ENCODE measurements around the gene MAPKAPK2.

Gene MAPKAPK2

GRCh38 chr1:206738370-206739366 lies 54.0 kb downstream of the MAPKAPK2 start:
- Histone ChIP-seq H2BK15ac (ENCODE audit: low read length) (no peak overlapping the region), H3K9ac (ENCODE audit: low read depth, low read length, poor library complexity) (no peak overlapping the region), H3K27ac (replicated peaks; ENCODE audit: low read length) (no peak overlapping the region), H3K4me3 (ENCODE audit: low read length in 2 of 2) (no peak overlapping the region), H3K9me3 (replicated peaks in 1 of 2; ENCODE audit: control insufficient read depth in 2 of 2, insufficient read depth in 1 of 2, low read depth in 1 of 2, low read length in 2 of 2) (no peaks in the 10 kb centered on the region), H3K18ac (ENCODE audit: low read length) (no peak overlapping the region), H3K23ac (ENCODE audit: low read depth, low read length, poor library complexity) (no peak overlapping the region), H3K4me2 (ENCODE audit: insufficient read depth, low read length, poor library complexity, severe bottlenecking) (no peak overlapping the region), H2BK120ac (ENCODE audit: low read depth, low read length) (no peak overlapping the region), H2BK12ac (ENCODE audit: low read length) (no peak overlapping the region), H4K8ac (ENCODE audit: low read depth, low read length) (no peak overlapping the region), H3K4me1 (ENCODE audit: control insufficient read depth in 2 of 2, insufficient read depth in 1 of 2, low read depth in 1 of 2, low read length in 2 of 2) (peaks cover 3 to 17% of the 10 kb centered on the region in 2 donors), H2AK5ac (ENCODE audit: low read depth, low read length) (no peak overlapping the region), H2BK5ac (ENCODE audit: low read length) (no peak overlapping the region), H3K4ac (ENCODE audit: low read length) (no peak overlapping the region), H4K91ac (ENCODE audit: low read depth, low read length, poor library complexity) (no peak overlapping the region), H3K27me3 (ENCODE audit: control insufficient read depth in 3 of 3, insufficient read depth in 3 of 3, low read depth in 1 of 3, low read length in 3 of 3) (no peaks in the 10 kb centered on the region), H3K79me1 (ENCODE audit: low read depth, low read length) (no peaks in the 10 kb centered on the region), H3K36me3 (replicated peaks in 1 of 2; ENCODE audit: control insufficient read depth in 2 of 2, insufficient read depth in 2 of 2, low read length in 2 of 2) (peaks cover 11 to 15% of the 10 kb centered on the region in 2 donors), H3K14ac (ENCODE audit: low read length) (no peak overlapping the region), H2AFZ (ENCODE audit: low read length) (no peak overlapping the region)
- DNase-seq (ENCODE audit: low spot score): no peak
- WGBS, 2 donors (ENCODE audit: extremely low coverage in 2 of 2, insufficient read length in 2 of 2, insufficient replicate concordance in 1 of 2): no CpG with 5 or more reads among the region's 3 CpGs

- no peak overlapping the region for H4K8ac ChIP-seq (ENCODE audit: low read depth, low read length)
- no peak overlapping the region for H2BK120ac ChIP-seq (ENCODE audit: low read depth, low read length)
- no peak overlapping the region for H3K9ac ChIP-seq (ENCODE audit: low read depth, low read length, poor library complexity)
- no peak overlapping the region for H2AK5ac ChIP-seq (ENCODE audit: low read depth, low read length)
- H3K36me3 ChIP-seq (replicated peaks in 1 of 2; ENCODE audit: control insufficient read depth in 2 of 2, insufficient read depth in 2 of 2, low read length in 2 of 2): peaks cover 8 to 11% of the 10 kb centered on the region in 2 donors
- WGBS, 2 donors (ENCODE audit: extremely low coverage in 2 of 2, insufficient read length in 2 of 2, insufficient replicate concordance in 1 of 2): no CpG with 5 or more reads among the region's 5 CpGs
- no peak overlapping the region for H3K4me3 ChIP-seq (ENCODE audit: low read length in 2 of 2)
- H3K23ac ChIP-seq (ENCODE audit: low read depth, low read length, poor library complexity): no peak overlapping the region
- no peak overlapping the region for H2BK15ac ChIP-seq (ENCODE audit: low read length)
- no peak overlapping the region for H2BK12ac ChIP-seq (ENCODE audit: low read length)
- no peak overlapping the region for H3K14ac ChIP-seq (ENCODE audit: low read length)
- H4K91ac ChIP-seq (ENCODE audit: low read depth, low read length, poor library complexity): no peak overlapping the region
- no peak for DNase-seq (ENCODE audit: low spot score)
- H3K4me2 ChIP-seq (ENCODE audit: insufficient read depth, low read length, poor library complexity, severe bottlenecking): no peak overlapping the region
- H3K27me3 ChIP-seq (ENCODE audit: control insufficient read depth in 3 of 3, insufficient read depth in 3 of 3, low read depth in 1 of 3, low read length in 3 of 3): no peaks in the 10 kb centered on the region
- H3K79me1 ChIP-seq (ENCODE audit: low read depth, low read length): no peaks in the 10 kb centered on the region
- no peak overlapping the region for H3K27ac ChIP-seq (replicated peaks; ENCODE audit: low read length)
- peaks cover 3 to 17% of the 10 kb centered on the region in 2 donors for H3K4me1 ChIP-seq (ENCODE audit: control insufficient read depth in 2 of 2, insufficient read depth in 1 of 2, low read depth in 1 of 2, low read length in 2 of 2)
- H2BK5ac ChIP-seq (ENCODE audit: low read length): no peak overlapping the region
- H3K18ac ChIP-seq (ENCODE audit: low read length): no peak overlapping the region
- no peaks in the 10 kb centered on the region for H3K9me3 ChIP-seq (replicated peaks in 1 of 2; ENCODE audit: control insufficient read depth in 2 of 2, insufficient read depth in 1 of 2, low read depth in 1 of 2, low read length in 2 of 2)
- H2AFZ ChIP-seq (ENCODE audit: low read length): no peak overlapping the region
- no peak overlapping the region for H3K4ac ChIP-seq (ENCODE audit: low read length)
Measured at GRCh38 chr1:206739411-206740076, 54.8 kb downstream of the MAPKAPK2 start.

- Histone ChIP-seq H2BK120ac (ENCODE audit: low read depth, low read length) (no peak overlapping the region), H2AFZ (ENCODE audit: low read length) (no peak overlapping the region), H2AK5ac (ENCODE audit: low read depth, low read length) (no peak overlapping the region), H2BK15ac (ENCODE audit: low read length) (no peak overlapping the region), H3K9me3 (replicated peaks in 1 of 2; ENCODE audit: control insufficient read depth in 2 of 2, insufficient read depth in 1 of 2, low read depth in 1 of 2, low read length in 2 of 2) (no peaks in the 10 kb centered on the region), H3K9ac (ENCODE audit: low read depth, low read length, poor library complexity) (no peak overlapping the region), H3K27ac (replicated peaks; ENCODE audit: low read length) (no peak overlapping the region), H3K27me3 (ENCODE audit: control insufficient read depth in 3 of 3, insufficient read depth in 3 of 3, low read depth in 1 of 3, low read length in 3 of 3) (no peaks in the 10 kb centered on the region), H2BK5ac (ENCODE audit: low read length) (no peak overlapping the region), H3K36me3 (replicated peaks in 1 of 2; ENCODE audit: control insufficient read depth in 2 of 2, insufficient read depth in 2 of 2, low read length in 2 of 2) (no peaks in the 10 kb centered on the region), H2BK12ac (ENCODE audit: low read length) (no peak overlapping the region), H3K4me2 (ENCODE audit: insufficient read depth, low read length, poor library complexity, severe bottlenecking) (no peak overlapping the region), H3K18ac (ENCODE audit: low read length) (peak overlapping the region; percentile 54), H3K4ac (ENCODE audit: low read length) (no peak overlapping the region), H3K14ac (ENCODE audit: low read length) (no peak overlapping the region), H3K79me1 (ENCODE audit: low read depth, low read length) (no peaks in the 10 kb centered on the region), H4K8ac (ENCODE audit: low read depth, low read length) (no peak overlapping the region), H3K4me1 (ENCODE audit: control insufficient read depth in 2 of 2, insufficient read depth in 1 of 2, low read depth in 1 of 2, low read length in 2 of 2) (peaks cover 3 to 17% of the 10 kb centered on the region in 2 donors), H3K4me3 (ENCODE audit: low read length in 2 of 2) (no peak overlapping the region), H4K91ac (ENCODE audit: low read depth, low read length, poor library complexity) (no peak overlapping the region), H3K23ac (ENCODE audit: low read depth, low read length, poor library complexity) (peak overlapping the region; percentile 52)
- DNase-seq (ENCODE audit: low spot score): no peak
- WGBS, 2 donors (ENCODE audit: extremely low coverage in 2 of 2, insufficient read length in 2 of 2, insufficient replicate concordance in 1 of 2): no CpG with 5 or more reads among the region's 6 CpGs
Measured at GRCh38 chr1:206741142-206741701, 56.5 kb downstream of the MAPKAPK2 start.

Measured in neuronal stem cell (in vitro differentiated cells).